Body of pancreas (tissue), 4 donors: Measurements from ENCODE around the gene TPRKB.
"Not testable (repeated sequence)": the region's sequence is repeated elsewhere in the genome, so short reads cannot be mapped to it uniquely, and the experiment has no call there.

Source experiments
- POLR2A ChIP-seq, 3 donors: fragments of 450-650 bp; IDR thresholded peaks; one replicate each; pipeline ENCODE4 v1.6.1; 2016; ENCODE audit warnings: antibody characterized with exemption in 3 of 3, mild to moderate bottlenecking in 2 of 3
- TF ChIP-seq, protein P1 (sequence below), 7 experiments: fragments of 450-650 bp in 4 of 7; fragments of 200-600 bp in 3 of 7; sonication (generic) in 3 of 7; IDR thresholded peaks; one replicate each; pipeline ENCODE4 v1.5.1; 2016 to 2019; ENCODE audit warnings: antibody characterized with exemption in 7 of 7

GRCh38 chr2:73717695-73718094 lies 19.4 kb downstream of the TPRKB start:
- TF ChIP-seq POLR2A (IDR thresholded peaks at IDR 0.05): not testable (repeated sequence)
- TF ChIP-seq, protein P1, sequence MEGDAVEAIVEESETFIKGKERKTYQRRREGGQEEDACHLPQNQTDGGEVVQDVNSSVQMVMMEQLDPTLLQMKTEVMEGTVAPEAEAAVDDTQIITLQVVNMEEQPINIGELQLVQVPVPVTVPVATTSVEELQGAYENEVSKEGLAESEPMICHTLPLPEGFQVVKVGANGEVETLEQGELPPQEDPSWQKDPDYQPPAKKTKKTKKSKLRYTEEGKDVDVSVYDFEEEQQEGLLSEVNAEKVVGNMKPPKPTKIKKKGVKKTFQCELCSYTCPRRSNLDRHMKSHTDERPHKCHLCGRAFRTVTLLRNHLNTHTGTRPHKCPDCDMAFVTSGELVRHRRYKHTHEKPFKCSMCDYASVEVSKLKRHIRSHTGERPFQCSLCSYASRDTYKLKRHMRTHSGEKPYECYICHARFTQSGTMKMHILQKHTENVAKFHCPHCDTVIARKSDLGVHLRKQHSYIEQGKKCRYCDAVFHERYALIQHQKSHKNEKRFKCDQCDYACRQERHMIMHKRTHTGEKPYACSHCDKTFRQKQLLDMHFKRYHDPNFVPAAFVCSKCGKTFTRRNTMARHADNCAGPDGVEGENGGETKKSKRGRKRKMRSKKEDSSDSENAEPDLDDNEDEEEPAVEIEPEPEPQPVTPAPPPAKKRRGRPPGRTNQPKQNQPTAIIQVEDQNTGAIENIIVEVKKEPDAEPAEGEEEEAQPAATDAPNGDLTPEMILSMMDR (IDR thresholded peaks at IDR 0.05): not testable (repeated sequence)
